HepG2 (cell line): ENCODE results near the gene PTCD2. TPM values are rescaled to one million over a fixed set of nuclear protein-coding genes. Genes with fewer than 3 reads are reported as not detected.

Experiments
- ATAC-seq: fragments of 200-7000 bp; cut with Tn5 transposase; 3 replicates; pipeline ENCODE4 v1.9.1; 2020; ENCODE audit warnings: mild to moderate bottlenecking, moderate library complexity
- BruUV-seq: library from RNA; stranded (reverse); fragments of 400-500 nt; replicated peaks from 2 replicates; lab custom pipeline; 2021; lab: Mats Ljungman, UMichigan
- CTCF ChIA-PET: fragments of 300-600 bp; formaldehyde crosslinking; extraction: SDS; loops from one replicate; lab custom pipeline; 2021; ENCODE audit warnings: low total read pairs, inconsistent platforms, low intra/inter-chr PET ratio; lab: Yijun Ruan, JAX
- POLR2A ChIA-PET: fragments of 350-600 bp; sonication (Branson Sonifier 250); formaldehyde crosslinking; loops from one replicate; lab custom pipeline; 2020; ENCODE audit warnings: antibody characterized with exemption, inconsistent platforms; lab: Yijun Ruan, JAX
- DNase-seq: peaks from one replicate; pipeline ENCODE4 v3.0.0-alpha.2; 2015; ENCODE audit warnings: low spot score
- FAIRE-seq: peaks from 3 replicates; lab custom pipeline; 2011; peaks lifted over from hg19 to GRCh38; lab: Jason Lieb, UNC
- H2AFZ ChIP-seq: one replicate; pipeline ENCODE4 v1.6.1; 2011; ENCODE audit warnings: low read length, inconsistent platforms
- H3K27ac ChIP-seq: fragments of 300-600 bp; 3 replicates; pipeline ENCODE4 v1.8.0; 2011; ENCODE audit warnings: mixed run types, mild to moderate bottlenecking, mixed read lengths, low read length, inconsistent platforms; ENCODE audit not compliant: insufficient read depth; ENCODE audit errors: extremely low read length
- H3K27me3 ChIP-seq, 2 experiments: fragments of 200-600 bp in 1 of 2; 2 replicates in 1 of 2; 3 replicates in 1 of 2; pipeline versions ENCODE4 v1.6.0 to v1.8.0; 2011; ENCODE audit warnings: low read length in 2 of 2, mild to moderate bottlenecking in 2 of 2, moderate library complexity in 2 of 2, inconsistent platforms in 1 of 2; ENCODE audit not compliant: insufficient read depth in 2 of 2, control insufficient read depth in 1 of 2
- H3K36me3 ChIP-seq, 2 experiments: fragments of 200-600 bp in 1 of 2; replicated peaks in 1 of 2; 2 replicates in 1 of 2; 3 replicates in 1 of 2; pipeline versions ENCODE4 v1.5.1 to v1.8.0; 2011; ENCODE audit warnings: low read length in 2 of 2, inconsistent platforms in 1 of 2; ENCODE audit not compliant: insufficient read depth in 2 of 2, control insufficient read depth in 1 of 2
- H3K4me1 ChIP-seq: 2 replicates; pipeline ENCODE4 v1.5.1; 2012; ENCODE audit warnings: low read length, inconsistent platforms; ENCODE audit not compliant: insufficient read depth
- H3K4me2 ChIP-seq: 2 replicates; pipeline ENCODE4 v1.6.0; 2011; ENCODE audit warnings: low read depth, low read length, inconsistent platforms
- H3K4me3 ChIP-seq, 3 experiments: fragments of 200-600 bp in 1 of 3; sonication (generic), shearing (Covaris generic) in 1 of 3; replicated peaks in 1 of 3; 2 replicates each; pipeline ENCODE4 v1.5.1; 2011 to 2016; ENCODE audit warnings: low read length in 3 of 3, inconsistent platforms in 2 of 3, low read depth in 2 of 3, mild to moderate bottlenecking in 2 of 3, control low read depth in 1 of 3, mixed read lengths in 1 of 3; ENCODE audit not compliant: insufficient read depth in 1 of 3
- H3K79me2 ChIP-seq: one replicate; pipeline ENCODE4 v1.6.1; 2011; ENCODE audit warnings: low read length, inconsistent platforms; ENCODE audit not compliant: insufficient read depth
- H3K9ac ChIP-seq: 2 replicates; pipeline ENCODE4 v1.6.0; 2011; ENCODE audit warnings: mild to moderate bottlenecking, low read depth, low read length, inconsistent platforms; ENCODE audit not compliant: insufficient read depth
- H3K9me3 ChIP-seq: 2 replicates; pipeline ENCODE4 v1.5.1; 2012; ENCODE audit warnings: mild to moderate bottlenecking, low read length
- H4K20me1 ChIP-seq: 2 replicates; pipeline ENCODE4 v1.6.0; 2011; ENCODE audit warnings: inconsistent platforms, mild to moderate bottlenecking, low read length, moderate library complexity; ENCODE audit not compliant: insufficient read depth
- CBX1 ChIP-seq: IDR thresholded peaks from one replicate; pipeline ENCODE4 v1.6.1; 2016; ENCODE audit warnings: antibody characterized with exemption, low read depth
- CHD2 ChIP-seq: IDR thresholded peaks from 2 replicates; pipeline ENCODE4 v1.6.1; 2011; ENCODE audit warnings: low read depth, low read length, improper control_type of control experiment
- CREB1 ChIP-seq, 2 experiments: fragments of 450-650 bp in 1 of 2; IDR thresholded peaks; 2 replicates each; pipeline ENCODE4 v1.6.1; 2016 to 2017; ENCODE audit warnings: control low read depth in 1 of 2, mild to moderate bottlenecking in 1 of 2, missing compliant biosample characterization in 1 of 2, missing genetic modification characterization in 1 of 2
- IRX3 ChIP-seq: sonication (generic); formaldehyde crosslinking; IDR thresholded peaks from 2 replicates; pipeline ENCODE4 v1.8.1; 2023; ENCODE audit warnings: mild to moderate bottlenecking, low read depth, missing genetic modification reagents, borderline replicate concordance
- KDM5A ChIP-seq: fragments of 200-600 bp; sonication (generic); IDR thresholded peaks from 2 replicates; pipeline ENCODE4 v1.7.0; 2018; ENCODE audit warnings: antibody characterized with exemption, mild to moderate bottlenecking, low read length, borderline replicate concordance
- MIXL1 ChIP-seq: IDR thresholded peaks from 2 replicates; pipeline ENCODE4 v1.6.1; 2016
- MXI1 ChIP-seq: IDR thresholded peaks from 3 replicates; pipeline ENCODE4 v1.6.1; 2012; ENCODE audit warnings: low read depth, low read length, inconsistent platforms, borderline replicate concordance
- PAF1 ChIP-seq: IDR thresholded peaks from 2 replicates; pipeline ENCODE4 v1.6.1; 2016; ENCODE audit warnings: missing genetic modification reagents, missing compliant biosample characterization
- PLRG1 ChIP-seq: fragments of 450-650 bp; conservative IDR thresholded peaks from 2 replicates; pipeline ENCODE4 v1.6.1; 2016
- SAFB2 ChIP-seq: sonication (generic); formaldehyde crosslinking; IDR thresholded peaks from 2 replicates; pipeline ENCODE4 v1.5.1; 2020; ENCODE audit warnings: missing genetic modification reagents, low read depth, mild to moderate bottlenecking, borderline replicate concordance
- TRIM24 ChIP-seq: sonication (generic); formaldehyde crosslinking; IDR thresholded peaks from 2 replicates; pipeline ENCODE4 v1.8.0; 2022; ENCODE audit warnings: mild to moderate bottlenecking, missing genetic modification reagents
- ZFP36 ChIP-seq: fragments of 150-350 bp; IDR thresholded peaks from 2 replicates; pipeline ENCODE4 v1.6.1; 2018; ENCODE audit warnings: borderline replicate concordance, low read length, low read depth; ENCODE audit not compliant: partially characterized antibody
- ZFY ChIP-seq: sonication (generic); formaldehyde crosslinking; IDR thresholded peaks from 2 replicates; pipeline ENCODE4 v1.4.0; 2020; ENCODE audit warnings: missing genetic modification reagents
- ZNF121 ChIP-seq: sonication (generic); formaldehyde crosslinking; IDR thresholded peaks from 2 replicates; pipeline ENCODE4 v1.5.0; 2020; ENCODE audit warnings: mild to moderate bottlenecking, missing genetic modification reagents
- ZNF253 ChIP-seq: sonication (generic); formaldehyde crosslinking; IDR thresholded peaks from 2 replicates; pipeline ENCODE4 v1.8.0; 2022; ENCODE audit warnings: mild to moderate bottlenecking, missing genetic modification reagents, borderline replicate concordance
- WGBS: methylation state at CpG from one replicate; pipeline ENCODE4 v1.1.6; 2017; ENCODE audit warnings: low lambda C conversion rate; 5-methylcytosine and 5-hydroxymethylcytosine counted together
- in situ Hi-C: cut with HindIII; loops from 2 replicates; pipeline ENCODE4 v1.10.0; 2017; ENCODE audit warnings: low pct_unique_long_range_greater_than_20kb; ENCODE audit not compliant: extremely low pct_ligation_motif_present
- intact Hi-C: fragments of 100-400 bp; cut with micrococcal nuclease; formaldehyde crosslinking; loops from one replicate; pipeline ENCODE4 v1.10.0; 2022; ENCODE audit not compliant: unreplicated experiment
- polyA plus RNA-seq, 8 experiments: library from polyadenylated mRNA; depleted of rRNA in 3 of 8; stranded (reverse) in 7 of 8; unstranded in 1 of 8; fragments of >200 nt; fragmentation: Illumina TruSeq in 4 of 8; extraction: Trizol in 4 of 8; gene quantifications; 2 replicates each; pipeline versions ENCODE4 v1.2.1 to v1.2.3, GENCODE V29; 2011 to 2016; ENCODE audit warnings: low read depth in 4 of 8, missing spikeins in 1 of 8, mixed read lengths in 1 of 8; ENCODE audit not compliant: insufficient read depth in 1 of 8
- total RNA-seq, 5 experiments: library from RNA; depleted of rRNA; stranded (reverse); fragments of >200 nt; fragmentation: Illumina TruSeq; extraction: Trizol; gene quantifications; 2 replicates each; pipeline ENCODE4 v1.2.3, GENCODE V29; 2016; ENCODE audit warnings: low read depth in 1 of 5
- TF ChIP-seq, protein P1 (sequence below): sonication (generic); formaldehyde crosslinking; IDR thresholded peaks from 2 replicates; pipeline ENCODE4 v1.4.0; 2020; ENCODE audit warnings: missing genetic modification reagents, borderline replicate concordance
- TF ChIP-seq, protein P2 (sequence below): sonication (generic); IDR thresholded peaks from 2 replicates; pipeline ENCODE4 v1.6.1; 2016; ENCODE audit warnings: low read depth, borderline replicate concordance

Gene PTCD2
- total and polyA plus RNA-seq, 2 of the 13 experiments (the other 11 are each of a cell fraction or from before 2014, with no cell fraction given) = 5.3 to 6.4 TPM

DNA sequence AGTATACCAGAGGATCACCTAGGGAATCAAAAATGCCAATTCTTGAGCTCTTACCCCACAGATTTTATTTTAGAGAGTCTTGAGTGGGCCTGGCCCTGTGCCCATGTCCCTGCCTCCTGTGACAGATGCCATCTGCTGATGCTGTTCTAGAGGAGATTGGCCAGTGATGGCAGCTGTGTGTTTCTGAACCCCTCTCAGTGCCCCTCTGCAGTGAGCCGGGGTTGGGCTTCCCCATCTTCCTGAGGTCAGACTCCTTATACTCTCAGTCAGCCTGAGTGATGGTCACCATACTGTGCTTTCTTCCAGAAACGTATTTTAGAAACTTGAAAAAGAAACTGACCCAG, 6.1 kb downstream of the PTCD2 start:
- intact Hi-C loops = no loop called here
- Histone ChIP-seq H3K36me3 (peaks cover 9 to 47% of the 10 kb centered on the region in 2 experiments; a peak in 4 of 5 replicates), H3K4me3 (no peak overlapping the region), H3K4me2 (no peak overlapping the region), H3K9me3 (no peaks in the 10 kb centered on the region), H3K9ac (no peak overlapping the region), H3K79me2 (peaks cover 3% of the 10 kb centered on the region), H4K20me1 (no peaks in the 10 kb centered on the region), H2AFZ (no peak overlapping the region), H3K27ac (no peak overlapping the region), H3K4me1 (peaks cover 9% of the 10 kb centered on the region), H3K27me3 (no peaks in the 10 kb centered on the region)
- ChIA-PET CTCF (no interaction called here), POLR2A (no interaction called here)
- no TSS peak for BruUV-seq
- DNase-seq (no peak), FAIRE-seq (no peak), ATAC-seq (no peak)
- 100% methylated on average over 2 of the region's 2 CpGs for WGBS
- in situ Hi-C loops = no loop called here
- TF ChIP-seq IRX3 (CRISPR knock-in tag) (no peak), KDM5A (no peak), ZNF121 (CRISPR knock-in tag) (no peak), CBX1 (no peak), SAFB2 (CRISPR knock-in tag) (no peak), TRIM24 (no peak), PLRG1 (no peak), ZFY (CRISPR knock-in tag) (no peak), MIXL1 (CRISPR knock-in tag) (no peak), CHD2 (no peak)

DNA sequence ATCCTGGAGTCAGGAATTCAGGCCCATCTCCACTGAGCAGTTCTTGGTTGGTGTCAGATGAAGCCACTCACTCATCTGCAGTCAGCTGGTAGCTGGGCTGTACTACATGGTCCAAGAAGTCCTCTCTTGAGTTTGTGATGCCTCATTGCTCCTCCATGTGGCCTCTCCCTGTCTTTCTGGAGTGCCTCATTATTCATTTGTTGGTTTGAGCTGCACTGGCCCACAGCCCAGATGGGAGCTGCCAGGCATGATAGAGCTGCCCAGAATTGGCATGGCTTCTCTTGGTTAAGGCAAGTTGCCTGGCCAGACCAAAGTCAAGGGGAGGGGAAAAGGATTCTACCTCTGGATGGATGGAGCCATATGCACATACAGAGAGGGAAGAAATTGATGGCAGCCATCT, 8.0 kb downstream of the PTCD2 start:
- in situ Hi-C loops (no loop called here), intact Hi-C loops (no loop called here)
- Histone ChIP-seq H3K27me3 (no peaks in the 10 kb centered on the region), H4K20me1 (no peaks in the 10 kb centered on the region), H3K4me3 (no peak overlapping the region), H3K4me1 (no peaks in the 10 kb centered on the region), H3K9me3 (no peaks in the 10 kb centered on the region), H2AFZ (no peak overlapping the region), H3K4me2 (no peak overlapping the region), H3K27ac (no peak overlapping the region), H3K9ac (no peak overlapping the region), H3K36me3 (peaks cover 9 to 53% of the 10 kb centered on the region in 2 experiments), H3K79me2 (no peaks in the 10 kb centered on the region)
- FAIRE-seq = no peak
- CTCF ChIA-PET = no interaction called here
- no peak for ATAC-seq
- no TSS peak for BruUV-seq
- DNase-seq = no peak
- POLR2A ChIA-PET = no interaction called here
- TF ChIP-seq ZFP36 (no peak), ZNF253 (no peak), CREB1 (IDR thresholded peaks at IDR 0.05) (no peak), CREB1 (CRISPR knock-in tag; IDR thresholded peaks at IDR 0.05) (no peak), PAF1 (no peak), MXI1 (no peak)
- TF ChIP-seq, protein P1, sequence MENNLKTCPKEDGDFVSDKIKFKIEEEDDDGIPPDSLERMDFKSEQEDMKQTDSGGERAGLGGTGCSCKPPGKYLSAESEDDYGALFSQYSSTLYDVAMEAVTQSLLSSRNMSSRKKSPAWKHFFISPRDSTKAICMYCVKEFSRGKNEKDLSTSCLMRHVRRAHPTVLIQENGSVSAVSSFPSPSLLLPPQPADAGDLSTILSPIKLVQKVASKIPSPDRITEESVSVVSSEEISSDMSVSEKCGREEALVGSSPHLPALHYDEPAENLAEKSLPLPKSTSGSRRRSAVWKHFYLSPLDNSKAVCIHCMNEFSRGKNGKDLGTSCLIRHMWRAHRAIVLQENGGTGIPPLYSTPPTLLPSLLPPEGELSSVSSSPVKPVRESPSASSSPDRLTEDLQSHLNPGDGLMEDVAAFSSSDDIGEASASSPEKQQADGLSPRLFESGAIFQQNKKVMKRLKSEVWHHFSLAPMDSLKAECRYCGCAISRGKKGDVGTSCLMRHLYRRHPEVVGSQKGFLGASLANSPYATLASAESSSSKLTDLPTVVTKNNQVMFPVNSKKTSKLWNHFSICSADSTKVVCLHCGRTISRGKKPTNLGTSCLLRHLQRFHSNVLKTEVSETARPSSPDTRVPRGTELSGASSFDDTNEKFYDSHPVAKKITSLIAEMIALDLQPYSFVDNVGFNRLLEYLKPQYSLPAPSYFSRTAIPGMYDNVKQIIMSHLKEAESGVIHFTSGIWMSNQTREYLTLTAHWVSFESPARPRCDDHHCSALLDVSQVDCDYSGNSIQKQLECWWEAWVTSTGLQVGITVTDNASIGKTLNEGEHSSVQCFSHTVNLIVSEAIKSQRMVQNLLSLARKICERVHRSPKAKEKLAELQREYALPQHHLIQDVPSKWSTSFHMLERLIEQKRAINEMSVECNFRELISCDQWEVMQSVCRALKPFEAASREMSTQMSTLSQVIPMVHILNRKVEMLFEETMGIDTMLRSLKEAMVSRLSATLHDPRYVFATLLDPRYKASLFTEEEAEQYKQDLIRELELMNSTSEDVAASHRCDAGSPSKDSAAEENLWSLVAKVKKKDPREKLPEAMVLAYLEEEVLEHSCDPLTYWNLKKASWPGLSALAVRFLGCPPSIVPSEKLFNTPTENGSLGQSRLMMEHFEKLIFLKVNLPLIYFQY (CRISPR knock-in tag) = no peak
- TF ChIP-seq, protein P2, sequence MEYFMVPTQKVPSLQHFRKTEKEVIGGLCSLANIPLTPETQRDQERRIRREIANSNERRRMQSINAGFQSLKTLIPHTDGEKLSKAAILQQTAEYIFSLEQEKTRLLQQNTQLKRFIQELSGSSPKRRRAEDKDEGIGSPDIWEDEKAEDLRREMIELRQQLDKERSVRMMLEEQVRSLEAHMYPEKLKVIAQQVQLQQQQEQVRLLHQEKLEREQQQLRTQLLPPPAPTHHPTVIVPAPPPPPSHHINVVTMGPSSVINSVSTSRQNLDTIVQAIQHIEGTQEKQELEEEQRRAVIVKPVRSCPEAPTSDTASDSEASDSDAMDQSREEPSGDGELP = no peak
